Stimulated activated CD8-positive, alpha-beta memory T cell treated with anti-CD3 and anti-CD28 coated beads, Interleukin-15, amount 100 ng/mL, for 24 hours (primary cell): ENCODE data around the gene TBX2.

Source experiments
- DNase-seq: peaks from one replicate; pipeline ENCODE4 v3.0.0-alpha.2; 2020; ENCODE audit warnings: low read depth

TBX2 gene

GRCh38 chr17:61387511-61388305 is 11.9 kb upstream of the TBX2 start:
- no peak for DNase-seq

- DNase-seq = no peak
Observed at GRCh38 chr17:61388561-61389356, 10.9 kb upstream of the TBX2 start.

GRCh38 chr17:61389670-61390478 is 9.8 kb upstream of the TBX2 start:
- DNase-seq = no peak

GRCh38 chr17:61390479-61390791 is 9.2 kb upstream of the TBX2 start:
- DNase-seq = no peak

- DNase-seq = no peak
Observed at GRCh38 chr17:61391595-61392291, 7.9 kb upstream of the TBX2 start.

GRCh38 chr17:61392679-61393078 is 7.0 kb upstream of the TBX2 start:
- no peak for DNase-seq

- DNase-seq = no peak
Observed at GRCh38 chr17:61393550-61393903, 6.1 kb upstream of the TBX2 start.

GRCh38 chr17:61393904-61394629 is 5.6 kb upstream of the TBX2 start:
- DNase-seq = no peak

GRCh38 chr17:61394630-61395408 is 4.8 kb upstream of the TBX2 start:
- no peak for DNase-seq

- DNase-seq = no peak
Observed at GRCh38 chr17:61395409-61395982, 4.1 kb upstream of the TBX2 start.

- no peak for DNase-seq
Observed at GRCh38 chr17:61395983-61396585, 3.6 kb upstream of the TBX2 start.

- DNase-seq = no peak
Observed at GRCh38 chr17:61396586-61397085, 3.0 kb upstream of the TBX2 start.

GRCh38 chr17:61397086-61397842 is 2.4 kb upstream of the TBX2 start:
- DNase-seq = no peak

- no peak for DNase-seq
Observed at GRCh38 chr17:61398721-61399130, 917 bp upstream of the TBX2 start.

- DNase-seq = no peak
Observed at GRCh38 chr17:61400066-61400716, 548 bp downstream of the TBX2 start.

GRCh38 chr17:61400717-61401388 is 1.2 kb downstream of the TBX2 start:
- DNase-seq = no peak

- no peak for DNase-seq
Observed at GRCh38 chr17:61401389-61402072, 1.9 kb downstream of the TBX2 start.
